ENCODE results near the gene FAM222A.

FAM222A gene

DNA sequence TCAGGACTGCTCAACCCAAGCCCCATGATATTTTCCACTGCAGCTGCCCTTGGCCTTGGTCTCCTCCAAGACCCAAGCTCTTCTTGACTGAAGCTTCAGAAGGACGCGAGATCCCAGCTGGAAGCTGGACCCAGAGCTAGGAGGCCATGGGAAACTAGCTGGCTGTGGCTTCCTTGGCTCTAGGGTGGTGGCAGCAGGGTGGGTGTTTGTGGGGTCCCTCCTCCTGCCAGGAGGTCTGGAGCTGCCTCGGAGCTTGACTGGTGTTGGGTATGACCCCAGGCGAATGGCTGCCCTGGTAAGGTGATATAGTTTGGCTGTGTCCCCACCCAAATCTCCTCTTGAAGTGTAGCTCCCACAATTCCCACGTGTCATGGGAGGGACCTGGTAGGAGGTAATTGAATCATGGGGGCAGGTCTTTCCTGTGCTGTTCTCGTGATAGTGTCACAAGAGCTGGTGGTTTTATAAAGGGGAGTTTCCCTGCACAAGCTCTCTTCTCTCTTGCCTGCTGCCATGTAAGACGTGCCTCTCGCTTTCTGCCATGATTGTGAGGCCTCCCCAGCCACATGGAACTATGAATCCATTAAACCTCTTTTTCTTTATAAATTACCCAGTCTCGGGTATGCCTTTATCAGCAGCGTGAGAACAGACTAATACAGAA, 68.2 kb downstream of the FAM222A start:
- H3K27ac ChIP-seq = no peak overlapping the region
- intact Hi-C loops (cut with DNase I; ENCODE audit: low total_unique reads) = no loop called here
- H3K36me3 ChIP-seq = peaks cover 0 to 12% (median 0%) of the 10 kb centered on the region in 3 donors
- no peaks in the 10 kb centered on the region for H3K4me1 ChIP-seq
- no peak overlapping the region for H3K4me3 ChIP-seq
- H3K27me3 ChIP-seq = peaks cover 0 to 30% of the 10 kb centered on the region in 2 donors
- peaks cover 0 to 12% (median 8%) of the 10 kb centered on the region in 3 donors for H3K9me3 ChIP-seq
- TF ChIP-seq, protein P1, sequence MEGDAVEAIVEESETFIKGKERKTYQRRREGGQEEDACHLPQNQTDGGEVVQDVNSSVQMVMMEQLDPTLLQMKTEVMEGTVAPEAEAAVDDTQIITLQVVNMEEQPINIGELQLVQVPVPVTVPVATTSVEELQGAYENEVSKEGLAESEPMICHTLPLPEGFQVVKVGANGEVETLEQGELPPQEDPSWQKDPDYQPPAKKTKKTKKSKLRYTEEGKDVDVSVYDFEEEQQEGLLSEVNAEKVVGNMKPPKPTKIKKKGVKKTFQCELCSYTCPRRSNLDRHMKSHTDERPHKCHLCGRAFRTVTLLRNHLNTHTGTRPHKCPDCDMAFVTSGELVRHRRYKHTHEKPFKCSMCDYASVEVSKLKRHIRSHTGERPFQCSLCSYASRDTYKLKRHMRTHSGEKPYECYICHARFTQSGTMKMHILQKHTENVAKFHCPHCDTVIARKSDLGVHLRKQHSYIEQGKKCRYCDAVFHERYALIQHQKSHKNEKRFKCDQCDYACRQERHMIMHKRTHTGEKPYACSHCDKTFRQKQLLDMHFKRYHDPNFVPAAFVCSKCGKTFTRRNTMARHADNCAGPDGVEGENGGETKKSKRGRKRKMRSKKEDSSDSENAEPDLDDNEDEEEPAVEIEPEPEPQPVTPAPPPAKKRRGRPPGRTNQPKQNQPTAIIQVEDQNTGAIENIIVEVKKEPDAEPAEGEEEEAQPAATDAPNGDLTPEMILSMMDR (IDR thresholded peaks at IDR 0.05) = no peak
- DNase-seq = peak in 1 of 2 donors; percentile 53

- H3K9me3 ChIP-seq = peaks cover 0 to 12% (median 8%) of the 10 kb centered on the region in 3 donors
- H3K36me3 ChIP-seq = peaks cover 0 to 12% (median 0%) of the 10 kb centered on the region in 3 donors
- intact Hi-C loops (cut with DNase I; ENCODE audit: low total_unique reads) = no loop called here
Measured at GRCh38 chr12:109782326-109782703, 68.7 kb downstream of the FAM222A start.

GRCh38 chr12:109783135-109783964, 69.7 kb downstream of the FAM222A start:
- Histone ChIP-seq H3K9me3 (peaks cover 0 to 12% (median 8%) of the 10 kb centered on the region in 3 donors), H3K4me1 (no peaks in the 10 kb centered on the region), H3K27me3 (peaks cover 0 to 34% of the 10 kb centered on the region in 2 donors), H3K36me3 (peaks cover 0 to 19% (median 0%) of the 10 kb centered on the region in 3 donors), H3K4me3 (no peak overlapping the region), H3K27ac (no peak overlapping the region)
- no peak for DNase-seq
- TF ChIP-seq, protein P1 (IDR thresholded peaks at IDR 0.05) = no peak
- intact Hi-C loops (cut with DNase I; ENCODE audit: low total_unique reads) = no loop called here

More at GRCh38 chr12:109782326-109782703, 68.7 kb downstream of the FAM222A start:
- TF ChIP-seq, protein P1 (IDR thresholded peaks at IDR 0.05) = no peak
- no peak overlapping the region for H3K27ac ChIP-seq
- no peak overlapping the region for H3K4me3 ChIP-seq
- no peaks in the 10 kb centered on the region for H3K4me1 ChIP-seq
- no peak for DNase-seq
- H3K27me3 ChIP-seq = peaks cover 0 to 34% of the 10 kb centered on the region in 2 donors

DNA sequence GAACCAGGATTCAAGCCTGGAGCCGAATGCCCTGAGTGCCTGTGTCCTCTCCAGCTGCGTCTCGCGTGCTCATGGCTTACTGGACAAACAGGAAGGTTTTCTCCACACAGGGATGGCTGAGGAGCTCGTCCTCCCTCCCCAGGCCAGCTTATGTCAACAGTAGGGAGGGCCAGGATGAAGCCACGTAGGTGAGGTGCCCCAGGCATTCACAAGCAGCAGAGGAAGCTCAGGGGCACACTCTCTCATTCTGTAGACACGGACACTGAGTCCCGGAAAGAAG, 70.3 kb downstream of the FAM222A start:
- Histone ChIP-seq H3K27me3 (peaks cover 0 to 39% of the 10 kb centered on the region in 2 donors), H3K4me3 (no peak overlapping the region), H3K36me3 (peaks cover 0 to 19% (median 0%) of the 10 kb centered on the region in 3 donors), H3K27ac (no peak overlapping the region), H3K4me1 (no peaks in the 10 kb centered on the region), H3K9me3 (peaks cover 0 to 7% (median 7%) of the 10 kb centered on the region in 3 donors)
- TF ChIP-seq, protein P1 (IDR thresholded peaks at IDR 0.05) = no peak
- DNase-seq = no peak
- intact Hi-C loops (cut with DNase I; ENCODE audit: low total_unique reads) = no loop called here

DNA sequence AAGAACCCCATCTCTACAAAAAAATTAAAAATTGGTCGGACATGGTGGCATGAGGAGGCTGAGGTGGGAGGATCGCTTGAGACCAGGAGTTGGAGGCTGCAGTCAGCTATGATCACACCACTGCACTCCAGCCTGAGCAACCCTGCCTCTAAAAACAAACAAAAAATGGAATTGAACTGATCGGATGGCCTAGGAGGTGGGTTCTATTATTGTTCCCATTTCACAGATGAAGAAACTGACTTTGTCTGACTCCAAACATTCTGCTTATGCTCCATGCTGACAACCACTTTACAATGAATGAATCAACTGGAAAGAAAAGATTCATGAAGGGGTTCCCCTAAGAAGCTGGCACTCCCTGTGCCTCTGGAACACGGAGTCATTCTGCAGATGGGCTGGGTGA, 72.2 kb downstream of the FAM222A start:
- no peak for DNase-seq
- H3K27ac ChIP-seq = no peak overlapping the region
- no peaks in the 10 kb centered on the region for H3K9me3 ChIP-seq
- peaks cover 0 to 19% (median 0%) of the 10 kb centered on the region in 3 donors for H3K36me3 ChIP-seq
- intact Hi-C loops (cut with DNase I; ENCODE audit: low total_unique reads) = no loop called here
- H3K4me1 ChIP-seq = no peaks in the 10 kb centered on the region
- no peak overlapping the region for H3K4me3 ChIP-seq
- H3K27me3 ChIP-seq = peaks cover 0 to 39% of the 10 kb centered on the region in 2 donors
- TF ChIP-seq, protein P1 (IDR thresholded peaks at IDR 0.05) = no peak
